Activated naive CD4-positive, alpha-beta T cell treated with anti-CD3 and anti-CD28 coated beads, Interleukin-2, amount 50 U/mL, for 16 hours (primary cell): ENCODE measurements around the gene PHF3.

Experiments used
- DNase-seq: peaks from one replicate; pipeline ENCODE4 v3.0.0-alpha.2; 2020

The PHF3 gene

DNA sequence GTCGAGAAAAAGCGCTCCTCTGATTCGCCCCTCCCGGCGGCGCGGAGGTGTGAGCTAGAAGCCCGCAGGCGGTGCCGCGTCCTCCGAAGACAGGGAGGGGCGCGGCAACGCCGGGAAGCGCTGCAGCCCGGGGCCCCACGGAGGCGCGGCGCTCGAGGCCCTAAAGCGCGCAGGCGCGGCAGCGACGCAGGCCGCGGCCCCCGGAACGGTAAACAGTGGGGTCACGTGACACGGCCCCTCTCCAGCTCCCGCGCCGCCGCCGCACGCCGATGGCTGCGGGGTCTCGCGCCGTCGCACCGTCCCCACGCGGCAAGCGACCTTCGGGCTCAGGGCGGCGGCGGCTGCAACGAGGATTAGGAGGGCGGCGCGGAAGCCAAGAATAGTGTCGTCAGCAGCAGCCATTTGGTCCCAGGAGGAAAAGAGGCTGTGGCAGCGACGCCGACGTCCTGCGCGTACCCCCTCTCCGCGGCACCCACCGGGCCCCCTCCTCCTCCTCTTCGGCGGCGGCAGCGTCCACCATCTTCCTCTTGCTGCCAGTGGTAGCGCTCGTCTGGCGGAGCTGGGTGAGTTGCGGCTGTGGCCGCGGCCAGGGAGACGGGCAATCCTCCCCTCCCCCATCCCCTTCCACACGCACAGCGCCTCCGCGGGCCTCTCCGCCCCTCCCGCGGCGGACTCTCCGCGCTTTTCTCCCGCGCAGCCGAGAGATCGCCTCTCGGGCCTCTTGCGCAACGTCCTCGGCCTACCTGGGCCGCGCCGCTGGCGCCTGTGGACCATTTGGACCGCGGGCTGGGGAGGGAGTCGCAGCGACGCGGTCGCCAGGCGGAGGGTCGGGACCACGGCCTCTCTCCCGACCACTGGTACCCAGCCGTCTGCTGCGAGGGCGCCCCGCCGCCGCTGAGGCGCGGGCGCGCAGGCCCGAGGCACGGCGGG lies at the start of gene PHF3:
PHF3 (plus strand) TSS at position 215 of the 930 bp plus-strand sequence. CDS start 10,750 bp downstream, outside the sequence.
- DNase-seq: peak; percentile 93

- no peak for DNase-seq
Measured at GRCh38 chr6:63589952-63590411, 45.6 kb upstream of the PHF3 start.

GRCh38 chr6:63592886-63593285 lies 42.7 kb upstream of the PHF3 start:
- DNase-seq: no peak

GRCh38 chr6:63597141-63598048 lies 38.2 kb upstream of the PHF3 start:
- DNase-seq: no peak

DNA sequence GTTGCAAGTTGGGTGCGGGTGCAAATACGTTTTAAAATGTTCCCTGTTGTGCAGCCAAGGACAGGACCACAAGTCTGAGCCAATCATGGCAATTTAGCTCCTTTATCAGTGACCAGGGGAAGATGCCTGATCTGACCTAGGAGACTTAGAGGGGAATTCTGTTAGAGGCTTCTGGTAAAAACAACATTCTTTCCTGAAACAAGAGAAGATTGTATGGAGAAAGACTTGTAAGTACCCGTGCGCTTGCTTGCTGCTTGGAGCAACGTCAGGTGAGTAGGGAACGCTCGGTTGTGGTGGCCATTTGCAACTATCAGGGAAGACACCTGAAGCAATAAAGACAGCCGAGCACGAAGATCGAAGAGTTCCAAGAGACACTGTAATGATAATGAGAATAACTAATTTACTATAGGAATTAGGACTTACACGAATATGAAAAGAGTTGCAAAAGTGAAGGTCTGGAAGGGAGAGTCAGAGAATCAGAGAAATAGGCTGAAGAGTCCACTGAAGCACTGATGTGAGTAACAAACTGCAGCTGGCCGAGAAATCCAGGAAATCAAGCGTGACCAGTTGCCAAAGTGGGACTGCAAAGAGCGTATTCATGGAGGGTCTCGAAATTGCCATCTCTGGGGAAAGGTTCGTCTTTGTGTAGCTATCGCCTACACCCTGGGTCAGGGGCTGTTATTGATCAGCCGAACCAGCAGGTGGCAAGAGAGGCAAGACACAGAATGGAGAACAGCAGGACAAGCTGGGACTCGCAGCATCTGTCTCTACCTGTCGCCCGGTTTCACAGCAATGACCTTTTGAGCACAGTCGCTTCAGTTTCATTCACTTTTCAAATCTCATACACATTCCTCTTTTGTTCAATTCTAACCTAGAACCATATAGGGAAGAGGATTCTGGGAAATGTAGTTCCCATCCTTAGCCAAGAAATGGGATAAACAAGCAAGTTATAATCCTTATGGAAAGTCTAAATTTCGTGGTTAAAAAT lies 37.3 kb upstream of the PHF3 start:
- DNase-seq: peak; percentile 74

GRCh38 chr6:63599243-63599642 lies 36.4 kb upstream of the PHF3 start:
- no peak for DNase-seq

DNA sequence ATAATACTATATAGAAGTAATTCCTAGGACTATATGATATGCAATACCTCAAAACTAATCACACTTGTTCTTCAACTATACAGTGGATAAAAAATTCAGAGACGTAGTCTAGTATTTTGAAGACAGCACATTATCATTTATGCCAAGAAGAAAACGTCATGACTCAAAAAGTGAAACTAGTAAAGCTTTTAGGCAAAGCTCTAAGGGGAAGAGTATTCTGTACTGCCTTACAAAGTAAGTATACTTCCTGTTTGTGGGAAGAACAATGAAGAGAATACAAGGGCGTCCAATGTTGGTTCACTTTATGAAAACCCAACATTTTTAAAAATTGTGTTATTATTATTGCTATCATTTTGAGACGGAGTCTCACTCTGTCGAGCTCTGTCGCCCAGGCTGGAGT lies 35.5 kb upstream of the PHF3 start:
- no peak for DNase-seq

GRCh38 chr6:63609231-63609630 lies 26.4 kb upstream of the PHF3 start:
- no peak for DNase-seq

DNA sequence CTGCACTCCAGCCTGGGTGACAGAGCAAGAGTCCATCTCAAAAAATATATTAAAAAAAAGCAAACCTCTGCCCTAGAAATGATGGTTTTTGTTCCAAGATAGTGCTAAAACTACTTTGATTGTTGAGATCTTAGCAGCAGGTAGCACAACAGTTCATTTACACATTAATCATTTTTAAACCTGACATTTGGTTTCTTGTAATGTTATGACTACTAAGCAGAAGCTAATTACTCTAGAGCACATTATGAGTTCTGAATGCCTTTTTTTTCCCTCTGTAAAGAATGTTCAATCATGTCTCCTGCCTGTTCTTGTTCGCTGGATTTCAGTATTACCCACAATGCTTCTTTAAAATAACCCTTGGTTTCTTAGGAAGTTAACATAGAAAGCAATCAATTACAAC lies 24.7 kb upstream of the PHF3 start:
- DNase-seq: no peak

GRCh38 chr6:63611560-63611959 lies 24.0 kb upstream of the PHF3 start:
- DNase-seq: no peak

DNA sequence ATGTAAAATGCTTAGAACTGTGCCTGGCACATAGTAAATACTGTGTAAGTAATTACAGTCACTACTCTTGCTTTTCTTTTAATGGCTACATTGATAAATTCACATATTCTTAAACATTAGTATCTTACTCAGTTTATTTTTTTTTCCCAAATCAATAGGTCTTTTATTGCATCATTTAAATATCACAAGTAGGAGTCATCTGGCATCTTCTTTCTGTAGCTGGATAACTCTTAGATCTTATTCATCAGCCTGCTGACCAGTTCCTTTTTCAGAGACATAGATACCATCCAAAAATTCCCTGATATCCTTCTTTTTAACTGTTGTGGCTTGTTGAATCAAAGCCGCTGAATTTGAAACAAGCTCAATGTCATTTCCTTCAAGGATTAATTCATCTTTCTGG lies 20.0 kb upstream of the PHF3 start:
- no peak for DNase-seq

- DNase-seq: no peak
Measured at GRCh38 chr6:63624091-63624490, 11.5 kb upstream of the PHF3 start.

DNA sequence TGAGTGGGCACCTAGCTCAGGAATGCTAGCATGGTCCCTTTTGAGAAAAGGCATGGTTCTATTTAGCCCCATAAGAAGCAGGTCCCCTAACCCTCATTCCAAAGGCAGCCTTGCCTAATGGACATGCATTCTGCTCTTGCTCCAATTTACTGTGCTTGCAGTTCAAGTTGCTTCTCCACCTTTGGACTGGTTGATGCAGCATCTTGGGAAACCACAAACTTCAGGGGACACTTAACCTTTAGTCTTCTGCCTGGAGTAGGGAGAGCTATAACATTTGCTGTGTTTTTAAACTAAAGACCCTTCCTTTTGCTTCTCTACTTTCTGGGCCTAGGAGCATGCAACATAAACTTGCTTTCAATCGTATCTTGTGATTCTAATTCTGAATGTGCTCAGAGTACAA lies 5.1 kb upstream of the PHF3 start:
- DNase-seq: no peak

DNA sequence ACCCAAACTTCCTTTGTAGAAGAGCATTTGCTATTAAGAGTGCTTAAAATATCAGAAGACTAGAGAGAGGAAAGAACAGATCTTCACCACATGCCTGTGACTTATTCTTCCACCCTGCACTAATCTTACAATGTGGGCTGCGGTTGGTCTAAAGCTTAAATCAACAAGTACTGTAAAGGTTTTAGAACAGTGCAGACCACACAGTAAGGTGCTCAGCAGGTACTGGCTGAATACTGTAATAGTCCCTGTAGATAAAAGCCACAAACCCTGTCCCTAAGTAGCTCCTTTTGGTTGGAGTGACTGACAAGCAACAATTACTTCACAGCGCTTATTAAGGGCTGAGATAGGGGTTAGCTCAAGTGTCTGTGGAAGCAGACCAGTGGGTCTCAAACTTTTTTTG lies 972 bp upstream of the PHF3 start:
- DNase-seq: no peak

- DNase-seq: no peak
Measured at GRCh38 chr6:63635215-63635587, 401 bp upstream of the PHF3 start.

DNA sequence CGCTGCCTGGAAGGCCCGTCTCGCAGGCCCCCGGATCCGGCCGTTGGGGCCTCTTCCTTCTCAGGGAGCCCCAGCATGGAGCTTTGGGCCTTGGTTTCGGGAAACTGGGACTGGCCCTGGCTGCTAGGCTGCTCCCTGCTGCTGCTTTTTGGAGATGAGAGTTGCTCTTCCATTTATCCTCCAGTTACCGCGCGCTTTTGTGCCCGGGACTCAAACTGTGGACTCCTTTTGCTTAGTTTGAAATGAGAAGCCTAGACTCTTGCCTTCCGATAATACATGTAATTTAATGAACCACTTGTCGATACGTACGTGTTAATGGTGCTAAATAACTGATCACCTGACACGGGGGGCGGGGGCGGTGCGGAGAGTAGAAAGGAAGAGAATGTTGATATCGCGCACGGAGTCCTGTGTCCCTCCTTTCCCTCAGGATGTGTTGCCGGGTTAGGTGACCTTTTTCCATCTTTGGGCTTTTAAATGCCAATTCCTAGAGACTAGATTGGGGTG lies 968 bp downstream of the PHF3 start:
- peak; percentile 67 for DNase-seq

DNA sequence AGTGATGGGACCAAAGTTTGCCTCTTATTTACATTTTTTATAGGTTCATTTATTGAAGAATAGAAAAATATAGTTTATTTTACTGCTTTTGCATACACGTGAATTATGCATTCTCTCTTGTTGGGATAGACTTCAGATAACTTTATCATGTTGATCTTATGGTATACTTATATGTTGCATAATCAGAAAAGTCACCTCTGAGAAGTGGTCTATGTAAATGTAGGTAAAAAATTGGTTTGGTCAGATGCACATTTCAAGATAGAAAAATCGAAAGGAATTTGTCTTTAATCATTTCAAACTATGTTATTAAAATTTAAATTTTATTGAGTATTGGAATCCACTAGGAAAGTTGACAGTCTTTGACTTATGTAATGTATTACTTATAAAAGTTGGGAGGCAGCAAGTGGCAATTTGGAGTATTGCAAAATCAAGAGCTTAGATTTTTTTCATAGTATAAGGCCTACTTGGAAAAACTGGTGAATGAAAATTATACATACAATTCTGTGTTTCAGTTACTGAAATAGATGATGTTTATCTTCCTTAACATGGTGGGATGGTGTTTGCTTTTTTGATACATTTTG lies 2.4 kb downstream of the PHF3 start:
- no peak for DNase-seq

GRCh38 chr6:63640062-63640461 lies 4.5 kb downstream of the PHF3 start:
- DNase-seq: no peak

GRCh38 chr6:63643862-63644261 lies 8.3 kb downstream of the PHF3 start:
- DNase-seq: no peak

DNA sequence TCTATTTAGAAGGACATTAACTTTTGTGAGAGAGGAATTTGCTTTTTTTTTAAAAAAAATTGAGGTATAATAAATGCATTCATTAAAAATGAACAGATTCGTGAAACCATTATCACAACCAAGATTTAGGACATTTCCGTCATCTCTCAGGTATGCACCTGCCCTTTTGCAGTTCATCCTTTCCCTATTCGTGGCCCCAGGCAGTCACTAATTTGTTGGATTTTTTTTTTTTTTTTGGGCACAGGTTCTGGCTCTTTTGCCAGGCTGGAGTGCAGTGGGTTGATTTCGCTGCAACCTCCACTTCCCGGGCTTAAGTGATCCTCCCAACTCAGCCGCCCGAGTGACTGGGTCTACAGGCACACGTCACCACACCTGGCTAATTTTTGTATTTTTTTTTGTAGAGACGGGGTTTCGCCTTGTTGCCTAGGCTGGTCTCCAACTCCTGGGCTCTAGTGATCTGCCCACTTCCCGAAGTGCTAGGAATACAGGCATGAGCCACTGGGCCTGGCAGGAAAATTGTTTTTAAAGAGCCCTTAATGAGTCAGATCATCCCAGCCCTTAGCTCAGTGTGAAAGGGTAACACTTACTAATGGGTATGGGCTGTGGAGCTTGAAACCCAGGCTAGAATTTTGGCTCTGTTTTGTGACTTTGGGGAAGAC lies 9.2 kb downstream of the PHF3 start:
- DNase-seq: no peak

- no peak for DNase-seq
Measured at GRCh38 chr6:63649269-63649668, 13.7 kb downstream of the PHF3 start.
